HCT116 (cell line): ENCODE measurements around the gene ITGB6.

Experiments
- EZH2phosphoT487 ChIP-seq: fragments of 200-600 bp; IDR thresholded peaks from 2 replicates; pipeline ENCODE4 v1.6.1; 2018; ENCODE audit warnings: antibody characterized with exemption, borderline replicate concordance
- TF ChIP-seq, protein P1 (sequence below), 3 experiments: fragments of 200-600 bp in 1 of 3; sonication (generic) in 1 of 3; IDR thresholded peaks in 2 of 3; conservative IDR thresholded peaks in 1 of 3; 2 replicates each; pipeline ENCODE4 v1.5.1; 2012 to 2017; ENCODE audit warnings: low read depth in 2 of 3, low read length in 2 of 3, antibody characterized with exemption in 1 of 3, borderline replicate concordance in 1 of 3, control low read depth in 1 of 3, mild to moderate bottlenecking in 1 of 3, mixed read lengths in 1 of 3, mixed run types in 1 of 3, moderate library complexity in 1 of 3; ENCODE audit not compliant: insufficient read depth in 1 of 3
- TF ChIP-seq, protein P2 (sequence below): IDR thresholded peaks from 2 replicates; pipeline ENCODE4 v1.6.1; 2011; ENCODE audit warnings: mild to moderate bottlenecking, low read length, moderate library complexity; ENCODE audit not compliant: insufficient replicate concordance; ENCODE audit errors: extremely low read depth

DNA sequence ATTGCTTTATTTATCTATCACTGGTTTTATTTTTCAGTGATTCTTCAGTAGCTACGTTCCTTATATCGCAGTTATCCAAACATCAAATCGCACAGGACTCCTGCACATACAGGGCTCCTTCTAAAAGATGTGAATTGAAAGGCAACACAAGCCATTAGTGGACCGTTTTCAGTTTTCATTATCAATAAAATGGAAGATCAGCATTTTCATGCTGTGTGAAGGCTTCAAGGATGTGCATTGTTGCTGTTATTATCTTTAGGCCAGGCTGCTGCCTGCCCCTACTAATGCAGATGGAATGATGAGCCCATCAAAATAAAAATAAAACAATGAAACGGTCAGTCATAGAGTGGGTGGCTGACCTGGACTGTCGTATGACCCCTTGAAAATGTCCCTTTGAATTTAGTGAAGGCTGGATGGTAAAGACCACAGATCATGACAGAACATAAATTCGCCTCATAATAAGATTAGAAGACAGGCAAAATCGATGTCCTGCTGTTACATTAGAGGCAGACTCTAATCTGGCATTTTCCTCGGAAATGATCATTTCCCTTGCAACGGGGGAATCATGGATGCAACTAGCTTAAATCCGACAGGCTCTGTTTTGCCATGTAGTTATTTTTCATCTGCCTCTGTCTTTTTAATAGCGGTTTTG is 32.9 kb downstream of the ITGB6 start:
- TF ChIP-seq, protein P1, sequence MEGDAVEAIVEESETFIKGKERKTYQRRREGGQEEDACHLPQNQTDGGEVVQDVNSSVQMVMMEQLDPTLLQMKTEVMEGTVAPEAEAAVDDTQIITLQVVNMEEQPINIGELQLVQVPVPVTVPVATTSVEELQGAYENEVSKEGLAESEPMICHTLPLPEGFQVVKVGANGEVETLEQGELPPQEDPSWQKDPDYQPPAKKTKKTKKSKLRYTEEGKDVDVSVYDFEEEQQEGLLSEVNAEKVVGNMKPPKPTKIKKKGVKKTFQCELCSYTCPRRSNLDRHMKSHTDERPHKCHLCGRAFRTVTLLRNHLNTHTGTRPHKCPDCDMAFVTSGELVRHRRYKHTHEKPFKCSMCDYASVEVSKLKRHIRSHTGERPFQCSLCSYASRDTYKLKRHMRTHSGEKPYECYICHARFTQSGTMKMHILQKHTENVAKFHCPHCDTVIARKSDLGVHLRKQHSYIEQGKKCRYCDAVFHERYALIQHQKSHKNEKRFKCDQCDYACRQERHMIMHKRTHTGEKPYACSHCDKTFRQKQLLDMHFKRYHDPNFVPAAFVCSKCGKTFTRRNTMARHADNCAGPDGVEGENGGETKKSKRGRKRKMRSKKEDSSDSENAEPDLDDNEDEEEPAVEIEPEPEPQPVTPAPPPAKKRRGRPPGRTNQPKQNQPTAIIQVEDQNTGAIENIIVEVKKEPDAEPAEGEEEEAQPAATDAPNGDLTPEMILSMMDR (IDR thresholded peaks at IDR 0.05 in 2 of 3, conservative IDR thresholded peaks at IDR 0.05 in 1 of 3; ENCODE audit: borderline replicate concordance in 1 of 3, insufficient read depth in 1 of 3, low read depth in 2 of 3, low read length in 2 of 3), result no peak
- TF ChIP-seq, protein P2, sequence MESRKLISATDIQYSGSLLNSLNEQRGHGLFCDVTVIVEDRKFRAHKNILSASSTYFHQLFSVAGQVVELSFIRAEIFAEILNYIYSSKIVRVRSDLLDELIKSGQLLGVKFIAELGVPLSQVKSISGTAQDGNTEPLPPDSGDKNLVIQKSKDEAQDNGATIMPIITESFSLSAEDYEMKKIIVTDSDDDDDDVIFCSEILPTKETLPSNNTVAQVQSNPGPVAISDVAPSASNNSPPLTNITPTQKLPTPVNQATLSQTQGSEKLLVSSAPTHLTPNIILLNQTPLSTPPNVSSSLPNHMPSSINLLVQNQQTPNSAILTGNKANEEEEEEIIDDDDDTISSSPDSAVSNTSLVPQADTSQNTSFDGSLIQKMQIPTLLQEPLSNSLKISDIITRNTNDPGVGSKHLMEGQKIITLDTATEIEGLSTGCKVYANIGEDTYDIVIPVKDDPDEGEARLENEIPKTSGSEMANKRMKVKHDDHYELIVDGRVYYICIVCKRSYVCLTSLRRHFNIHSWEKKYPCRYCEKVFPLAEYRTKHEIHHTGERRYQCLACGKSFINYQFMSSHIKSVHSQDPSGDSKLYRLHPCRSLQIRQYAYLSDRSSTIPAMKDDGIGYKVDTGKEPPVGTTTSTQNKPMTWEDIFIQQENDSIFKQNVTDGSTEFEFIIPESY, result no peak
- TF ChIP-seq EZH2phosphoT487, result no peak
